T-helper 17 cell (primary cell): ENCODE measurements around the gene DDX20. TPM values are rescaled to one million over a fixed set of nuclear protein-coding genes. Genes with fewer than 3 reads are reported as not detected.
A peak's percentile ranks its signal among the peaks of the same experiment; 100 is the strongest.

Experiments
- ATAC-seq: fragments of 150-1000 bp; cut with Tn5 transposase; 2 replicates; pipeline ENCODE4 v1.10.0; 2021; ENCODE audit warnings: mild to moderate bottlenecking, moderate library complexity
- DNase-seq, 3 donors: peaks; one replicate each; pipeline versions ENCODE4 v3.0.0 to v3.0.0-alpha.2; 2020 to 2021
- H3K9me3 ChIP-seq: one replicate; pipeline ENCODE4 v1.7.0; 2013; ENCODE audit warnings: low read length, mild to moderate bottlenecking; ENCODE audit not compliant: control insufficient read depth, poor library complexity, severe bottlenecking
- H3K27ac Mint-ChIP-seq: one replicate; pipeline ENCODE4 v1.8.0; 2022; ENCODE audit warnings: mild to moderate bottlenecking, moderate library complexity, mixed read lengths
- H3K27me3 Mint-ChIP-seq: one replicate; pipeline ENCODE4 v1.8.0; 2022; ENCODE audit warnings: mixed read lengths
- H3K36me3 Mint-ChIP-seq: one replicate; pipeline ENCODE4 v1.8.0; 2022; ENCODE audit warnings: low read depth, mixed read lengths
- H3K4me1 Mint-ChIP-seq: one replicate; pipeline ENCODE4 v1.8.0; 2022; ENCODE audit warnings: mild to moderate bottlenecking, mixed read lengths
- H3K4me3 Mint-ChIP-seq: one replicate; pipeline ENCODE4 v1.8.0; 2022; ENCODE audit warnings: mild to moderate bottlenecking, moderate library complexity, mixed read lengths
- total RNA-seq, 4 donors: library from RNA in 2 of 4; stranded (reverse) in 2 of 4; gene quantifications; one replicate each; pipeline ENCODE4 v1.2.3 and lab custom pipeline; 2022 to 2026

DDX20 gene
- total RNA-seq, 2 donors from 2014 or later, result 20.6 to 24.7 TPM

GRCh38 chr1:111768625-111769024, 12.9 kb downstream of the DDX20 start:
- no peak for DNase-seq
- Mint-ChIP-seq H3K36me3 (peaks cover 2% of the 10 kb centered on the region), H3K27me3 (no peaks in the 10 kb centered on the region), H3K27ac (no peak overlapping the region), H3K4me1 (peaks cover 2% of the 10 kb centered on the region), H3K4me3 (no peak overlapping the region)
- no peak for ATAC-seq
- H3K9me3 ChIP-seq, result no peaks in the 10 kb centered on the region

DNA sequence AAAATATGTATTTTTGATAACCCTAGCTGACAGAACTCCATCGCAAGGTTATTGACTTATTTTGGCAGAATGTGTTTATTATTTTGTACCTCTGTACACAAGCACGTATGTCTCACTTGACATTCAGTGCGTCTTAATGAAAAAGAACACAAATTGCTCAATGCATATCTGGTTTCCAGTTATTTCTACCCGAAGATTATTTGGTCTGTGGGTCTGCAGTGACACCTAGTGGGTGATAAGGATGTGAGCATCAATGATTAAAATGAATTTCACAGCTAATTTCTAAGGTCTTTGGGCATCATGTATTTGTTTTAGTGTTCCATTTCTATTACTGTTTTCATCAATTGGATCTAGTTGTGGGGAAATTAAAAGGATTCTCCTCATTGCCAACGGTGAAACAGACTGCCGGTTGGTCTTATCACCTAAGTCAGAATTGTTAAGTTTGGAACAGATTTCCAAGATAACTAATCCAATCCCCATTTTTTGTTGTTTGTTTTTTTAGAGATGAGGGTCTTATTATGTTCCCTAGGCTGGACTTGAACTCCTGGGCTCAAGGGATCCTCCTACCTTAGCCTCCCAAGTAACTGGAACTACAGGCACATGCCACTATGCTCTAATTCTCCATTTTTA, 13.9 kb downstream of the DDX20 start:
- Mint-ChIP-seq H3K27me3 (no peaks in the 10 kb centered on the region), H3K36me3 (peaks cover 1% of the 10 kb centered on the region), H3K27ac (no peak overlapping the region), H3K4me1 (peaks cover 2% of the 10 kb centered on the region), H3K4me3 (no peak overlapping the region)
- ATAC-seq (peak; percentile 70), DNase-seq (peak in 1 of 3 donors; percentile 27)
- no peaks in the 10 kb centered on the region for H3K9me3 ChIP-seq

- no peak for ATAC-seq
- Mint-ChIP-seq H3K36me3 (no peaks in the 10 kb centered on the region), H3K27ac (no peak overlapping the region), H3K4me1 (peaks cover 4% of the 10 kb centered on the region), H3K27me3 (no peaks in the 10 kb centered on the region), H3K4me3 (no peak overlapping the region)
- H3K9me3 ChIP-seq, result no peaks in the 10 kb centered on the region
- DNase-seq, result no peak
Measured at GRCh38 chr1:111770916-111771315, 15.2 kb downstream of the DDX20 start.

GRCh38 chr1:111775966-111776365, 20.3 kb downstream of the DDX20 start:
- Mint-ChIP-seq H3K27me3 (peaks cover 9% of the 10 kb centered on the region), H3K27ac (no peak overlapping the region), H3K4me3 (no peak overlapping the region), H3K36me3 (peaks cover 5% of the 10 kb centered on the region), H3K4me1 (peaks cover 5% of the 10 kb centered on the region)
- no peak for DNase-seq
- peaks cover 2% of the 10 kb centered on the region for H3K9me3 ChIP-seq
- ATAC-seq, result no peak

- H3K27ac Mint-ChIP-seq, result no peak overlapping the region
- no peak for DNase-seq
- peaks cover 10% of the 10 kb centered on the region for H3K27me3 Mint-ChIP-seq
Measured at GRCh38 chr1:111776391-111776790, 20.7 kb downstream of the DDX20 start.

GRCh38 chr1:111776861-111777260, 21.2 kb downstream of the DDX20 start:
- DNase-seq (no peak), ATAC-seq (no peak)
- Mint-ChIP-seq H3K4me1 (peaks cover 5% of the 10 kb centered on the region), H3K27ac (no peak overlapping the region), H3K36me3 (peaks cover 6% of the 10 kb centered on the region), H3K27me3 (peaks cover 13% of the 10 kb centered on the region), H3K4me3 (no peak overlapping the region)
- peaks cover 2% of the 10 kb centered on the region for H3K9me3 ChIP-seq

More at GRCh38 chr1:111776391-111776790, 20.7 kb downstream of the DDX20 start:
- H3K4me1 Mint-ChIP-seq, result peaks cover 5% of the 10 kb centered on the region
- H3K4me3 Mint-ChIP-seq, result no peak overlapping the region
- H3K9me3 ChIP-seq, result peaks cover 2% of the 10 kb centered on the region
- no peak for ATAC-seq
- H3K36me3 Mint-ChIP-seq, result peaks cover 5% of the 10 kb centered on the region

- H3K9me3 ChIP-seq, result peaks cover 2% of the 10 kb centered on the region
- DNase-seq (no peak), ATAC-seq (no peak)
- Mint-ChIP-seq H3K27me3 (peaks cover 13% of the 10 kb centered on the region), H3K4me3 (no peak overlapping the region), H3K4me1 (peaks cover 5% of the 10 kb centered on the region), H3K36me3 (peaks cover 6% of the 10 kb centered on the region), H3K27ac (no peak overlapping the region)
Measured at GRCh38 chr1:111777301-111777700, 21.6 kb downstream of the DDX20 start.

- Mint-ChIP-seq H3K4me1 (peaks cover 5% of the 10 kb centered on the region), H3K27me3 (peaks cover 13% of the 10 kb centered on the region), H3K27ac (peak overlapping the region; percentile 39), H3K4me3 (no peak overlapping the region), H3K36me3 (peaks cover 9% of the 10 kb centered on the region)
- ATAC-seq, result no peak
- DNase-seq, result no peak
- peaks cover 2% of the 10 kb centered on the region for H3K9me3 ChIP-seq
Measured at GRCh38 chr1:111778066-111778465, 22.4 kb downstream of the DDX20 start.

- DNase-seq, result no peak
- Mint-ChIP-seq H3K36me3 (peaks cover 9% of the 10 kb centered on the region), H3K4me1 (peaks cover 5% of the 10 kb centered on the region), H3K4me3 (no peak overlapping the region), H3K27ac (peak overlapping the region; percentile 39), H3K27me3 (peaks cover 13% of the 10 kb centered on the region)
- peaks cover 2% of the 10 kb centered on the region for H3K9me3 ChIP-seq
- ATAC-seq, result no peak
Measured at GRCh38 chr1:111778541-111779051, 22.9 kb downstream of the DDX20 start.

DNA sequence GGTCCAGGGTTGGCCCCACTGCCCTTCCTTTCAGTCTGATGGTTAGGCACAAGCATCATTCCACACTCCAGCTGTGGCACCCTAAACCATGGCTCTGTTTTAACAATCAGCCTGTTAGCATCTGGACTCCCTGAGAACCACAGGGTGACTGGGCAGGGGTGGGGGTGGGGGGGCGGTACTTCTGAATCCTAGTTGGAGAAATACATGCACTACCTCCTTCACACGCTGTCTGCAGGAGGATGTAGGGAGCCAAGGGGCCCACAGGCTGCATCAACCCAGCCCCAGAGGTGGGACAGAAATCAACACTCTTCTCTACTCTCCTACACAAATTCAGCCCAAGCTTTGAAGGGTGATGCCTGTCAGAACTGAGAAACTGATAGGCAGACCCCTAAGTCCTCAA, 23.8 kb downstream of the DDX20 start:
- no peak for DNase-seq
- Mint-ChIP-seq H3K27me3 (peaks cover 13% of the 10 kb centered on the region), H3K36me3 (peaks cover 9% of the 10 kb centered on the region), H3K4me1 (peaks cover 5% of the 10 kb centered on the region), H3K27ac (no peak overlapping the region), H3K4me3 (no peak overlapping the region)
- peaks cover 2% of the 10 kb centered on the region for H3K9me3 ChIP-seq
- ATAC-seq, result no peak

DNA sequence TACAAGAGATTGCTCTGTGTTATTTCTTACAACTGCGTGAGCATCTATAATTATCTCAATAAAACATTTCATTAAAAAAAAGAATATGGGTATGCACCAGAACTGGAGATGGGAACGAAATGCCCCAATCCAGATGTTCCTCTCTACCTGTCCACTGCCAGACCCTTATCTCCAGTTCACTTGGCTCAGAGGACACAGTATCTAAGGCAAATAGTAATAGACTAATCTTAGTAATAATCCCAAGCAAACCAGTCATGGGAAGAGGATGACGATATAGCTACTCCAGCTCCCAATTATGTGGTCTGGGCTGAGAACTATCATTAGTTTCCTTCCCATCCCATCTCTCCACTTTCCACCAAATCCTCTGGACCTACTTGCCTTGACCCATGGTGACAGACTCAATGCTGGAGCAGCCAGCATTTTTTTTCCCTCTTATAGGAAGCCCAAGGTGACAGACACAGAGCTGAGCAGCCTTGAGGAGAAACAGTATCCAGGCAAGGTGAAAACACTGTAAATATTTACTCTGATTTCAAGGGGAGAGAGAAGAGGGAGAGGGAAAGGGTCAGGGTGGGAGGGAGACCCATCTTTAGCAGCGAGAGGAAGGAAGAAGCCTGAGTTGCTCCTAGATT, 28.7 kb downstream of the DDX20 start:
- ATAC-seq (no peak), DNase-seq (no peak)
- no peak overlapping the region for H3K4me3 Mint-ChIP-seq
- H3K36me3 Mint-ChIP-seq, result peaks cover 4% of the 10 kb centered on the region
- no peak overlapping the region for H3K27ac Mint-ChIP-seq
- H3K27me3 Mint-ChIP-seq, result peaks cover 19% of the 10 kb centered on the region
- no peaks in the 10 kb centered on the region for H3K9me3 ChIP-seq
- peaks cover 3% of the 10 kb centered on the region for H3K4me1 Mint-ChIP-seq

- no peak overlapping the region for H3K27ac Mint-ChIP-seq
- no peak overlapping the region for H3K4me3 Mint-ChIP-seq
- H3K36me3 Mint-ChIP-seq, result peaks cover 2% of the 10 kb centered on the region
Measured at GRCh38 chr1:111786669-111787207, 31.0 kb downstream of the DDX20 start.

DNA sequence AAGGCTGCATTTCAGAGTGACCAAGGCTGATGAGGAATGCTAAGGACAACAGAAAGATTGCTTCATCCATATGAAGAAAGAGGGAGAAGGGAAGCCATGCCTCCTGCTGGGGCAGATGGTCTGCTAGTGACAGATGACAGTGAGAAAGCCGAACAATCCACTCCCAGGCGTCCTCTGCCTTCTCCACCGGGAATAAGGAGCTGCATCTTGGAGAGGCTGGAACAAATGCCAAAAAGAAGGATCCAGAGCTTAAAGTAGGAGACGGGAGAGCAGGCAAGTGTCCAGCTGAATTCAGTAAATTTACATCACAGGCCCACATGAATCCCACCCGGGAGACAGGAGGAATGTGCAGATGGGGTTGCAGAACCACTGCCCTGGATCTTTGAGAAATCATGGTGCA, 33.4 kb downstream of the DDX20 start:
- Mint-ChIP-seq H3K4me1 (peaks cover 9% of the 10 kb centered on the region), H3K36me3 (no peaks in the 10 kb centered on the region), H3K27ac (no peak overlapping the region), H3K4me3 (no peak overlapping the region), H3K27me3 (peaks cover 45% of the 10 kb centered on the region)
- ATAC-seq (no peak), DNase-seq (no peak)
- H3K9me3 ChIP-seq, result no peaks in the 10 kb centered on the region

More at GRCh38 chr1:111786669-111787207, 31.0 kb downstream of the DDX20 start:
- Mint-ChIP-seq H3K27me3 (peaks cover 31% of the 10 kb centered on the region), H3K4me1 (peaks cover 5% of the 10 kb centered on the region)
- ATAC-seq (no peak), DNase-seq (no peak)
- H3K9me3 ChIP-seq, result no peaks in the 10 kb centered on the region
